ENCODE measurements around the gene IER3IP1. TPM values are rescaled to one million over a fixed set of nuclear protein-coding genes. Genes with fewer than 3 reads are reported as not detected.
"Not testable (repeated sequence)": the region's sequence is repeated elsewhere in the genome, so short reads cannot be mapped to it uniquely, and the experiment has no call there.

IER3IP1 gene
- total RNA-seq, 3 donors from 2014 or later: 9.4 to 10.6 (median 9.7) TPM

- TF ChIP-seq CTCF (IDR thresholded peaks at IDR 0.05): no peak
- Histone ChIP-seq H3K36me3 (ENCODE audit: low read depth) (no peaks in the 10 kb centered on the region), H3K4me1 (ENCODE audit: low read depth) (no peaks in the 10 kb centered on the region), H3K4me3 (no peak overlapping the region), H3K9me3 (no peaks in the 10 kb centered on the region)
- no peak for DNase-seq
- intact Hi-C loops (cut with DNase I, micrococcal nuclease): no loop called here
- no peak for ATAC-seq
These were observed 27.7 kb upstream of the IER3IP1 start for GRCh38 chr18:47203626-47204464.

GRCh38 chr18:47195961-47196360 is 19.8 kb upstream of the IER3IP1 start:
- not testable (repeated sequence) for ATAC-seq
- intact Hi-C loops (cut with DNase I, micrococcal nuclease): loop anchor here in 1 of 2 donors (10.0 kb wide), 1 partner anchor 91 kb away; no protein-coding TSS in a partner anchor

GRCh38 chr18:47191961-47192360 is 15.8 kb upstream of the IER3IP1 start:
- intact Hi-C loops (cut with DNase I, micrococcal nuclease): loop anchor here in 1 of 2 donors (10.0 kb wide), 1 partner anchor 87 kb away; no protein-coding TSS in a partner anchor
- TF ChIP-seq CTCF (IDR thresholded peaks at IDR 0.05): no peak

More at GRCh38 chr18:47195961-47196360, 19.8 kb upstream of the IER3IP1 start:
- DNase-seq; H3K36me3 ChIP-seq (ENCODE audit: low read depth); H3K4me3 ChIP-seq; H3K4me1 ChIP-seq (ENCODE audit: low read depth); H3K9me3 ChIP-seq: not testable (repeated sequence)

GRCh38 chr18:47187721-47188120 is 11.6 kb upstream of the IER3IP1 start:
- no peak for TF ChIP-seq CTCF (IDR thresholded peaks at IDR 0.05)

More at GRCh38 chr18:47191961-47192360, 15.8 kb upstream of the IER3IP1 start:
- H3K36me3 ChIP-seq (ENCODE audit: low read depth): no peaks in the 10 kb centered on the region
- H3K9me3 ChIP-seq: no peaks in the 10 kb centered on the region
- ATAC-seq (no peak), DNase-seq (no peak)
- no peak overlapping the region for H3K4me3 ChIP-seq
- no peaks in the 10 kb centered on the region for H3K4me1 ChIP-seq (ENCODE audit: low read depth)

DNA sequence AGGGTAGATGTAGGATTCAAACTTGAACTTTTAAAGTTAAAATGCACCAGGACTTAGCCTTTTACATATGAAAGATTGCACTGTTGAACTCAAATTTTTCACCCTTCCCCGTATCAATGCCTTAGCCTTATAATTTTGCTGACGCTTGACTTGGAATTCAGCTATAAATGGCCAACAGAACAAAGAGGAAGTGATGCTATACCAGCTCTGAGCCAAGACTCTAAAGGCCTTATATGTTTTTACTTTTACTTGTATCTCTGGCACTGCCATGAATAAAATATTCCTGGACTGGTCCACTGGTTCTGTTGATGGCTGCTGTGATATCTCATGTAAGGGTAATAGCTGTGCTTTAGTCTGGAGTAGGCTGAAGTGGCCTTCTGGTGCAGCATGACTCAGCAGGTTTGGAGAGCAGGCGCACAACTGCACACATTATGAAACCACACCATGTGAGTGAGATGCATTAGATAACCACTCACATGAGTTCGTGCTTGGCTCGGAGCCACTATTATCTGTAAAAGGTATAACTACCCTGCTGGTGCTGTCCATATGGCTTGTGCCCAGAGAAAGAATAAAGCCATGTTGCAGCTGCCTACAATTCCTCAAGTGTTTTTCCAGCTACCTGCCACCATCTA is 8.4 kb upstream of the IER3IP1 start:
- Histone ChIP-seq H3K4me3 (no peak overlapping the region), H3K4me1 (ENCODE audit: low read depth) (no peaks in the 10 kb centered on the region), H3K9me3 (no peaks in the 10 kb centered on the region), H3K36me3 (ENCODE audit: low read depth) (no peaks in the 10 kb centered on the region)
- intact Hi-C loops (cut with DNase I, micrococcal nuclease): no loop called here
- DNase-seq (peak in 1 of 3 donors; percentile 28), ATAC-seq (no peak)
- no peak for TF ChIP-seq CTCF (IDR thresholded peaks at IDR 0.05)

More at GRCh38 chr18:47187721-47188120, 11.6 kb upstream of the IER3IP1 start:
- intact Hi-C loops (cut with DNase I, micrococcal nuclease): no loop called here
- Histone ChIP-seq H3K4me1 (ENCODE audit: low read depth) (no peaks in the 10 kb centered on the region), H3K36me3 (ENCODE audit: low read depth) (no peaks in the 10 kb centered on the region), H3K4me3 (no peak overlapping the region), H3K9me3 (no peaks in the 10 kb centered on the region)
- ATAC-seq: no peak
- DNase-seq: no peak

DNA sequence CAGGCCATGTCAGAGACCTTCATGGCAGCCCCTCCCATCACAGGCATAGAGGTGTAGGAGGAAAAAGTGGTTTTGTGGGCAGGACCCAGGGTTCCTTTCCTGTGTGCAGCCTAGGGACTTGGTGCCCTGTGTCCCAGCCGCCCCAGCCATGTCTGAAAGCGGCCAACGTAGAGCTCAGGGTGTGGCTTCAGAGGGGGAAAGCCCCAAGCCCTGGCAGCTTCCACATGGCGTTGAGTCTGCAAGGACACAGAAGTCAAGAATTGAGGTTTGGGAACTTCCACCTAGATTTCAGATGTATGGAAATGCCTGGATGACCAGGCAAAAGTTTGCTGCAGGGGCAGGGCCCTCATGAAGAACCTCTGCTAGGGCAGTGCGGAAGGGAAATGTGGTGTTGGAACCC is 6.0 kb upstream of the IER3IP1 start:
- intact Hi-C loops (cut with DNase I, micrococcal nuclease); H3K4me1 ChIP-seq (ENCODE audit: low read depth); ATAC-seq; DNase-seq; H3K9me3 ChIP-seq; H3K4me3 ChIP-seq; H3K36me3 ChIP-seq (ENCODE audit: low read depth): not testable (repeated sequence)

Measured in mucosa of descending colon (tissue), 3 donors.